Cardiac fibroblast (primary cell): ENCODE measurements around the gene FAM8A1.

Source experiments
- DNase-seq, 2 donors: peaks; one replicate each; pipeline versions ENCODE4 v3.0.0 to v3.0.0-alpha.2; 2010; ENCODE audit warnings: low read depth in 2 of 2
- H3K4me3 ChIP-seq, 2 donors: replicated peaks in 1 of 2; 1 replicate in 1 of 2; 2 replicates in 1 of 2; pipeline ENCODE4 v1.5.1; 2011; ENCODE audit warnings: low read depth in 2 of 2, low read length in 2 of 2, mild to moderate bottlenecking in 2 of 2, moderate library complexity in 1 of 2
- CTCF ChIP-seq: IDR thresholded peaks from one replicate; pipeline ENCODE4 v1.5.1; 2011; ENCODE audit warnings: low read depth, mild to moderate bottlenecking, low read length, inconsistent platforms

The FAM8A1 gene

GRCh38 chr6:17622144-17622543 is 22.0 kb downstream of the FAM8A1 start:
- TF ChIP-seq CTCF = no peak
- no peak for DNase-seq
- H3K4me3 ChIP-seq = no peak overlapping the region

- TF ChIP-seq CTCF = no peak
- no peak overlapping the region for H3K4me3 ChIP-seq
Observed at GRCh38 chr6:17624396-17624795, 24.3 kb downstream of the FAM8A1 start.

GRCh38 chr6:17628873-17629272 is 28.8 kb downstream of the FAM8A1 start:
- TF ChIP-seq CTCF = no peak
- no peak for DNase-seq
- H3K4me3 ChIP-seq = no peak overlapping the region

More at GRCh38 chr6:17624396-17624795, 24.3 kb downstream of the FAM8A1 start:
- no peak for DNase-seq

DNA sequence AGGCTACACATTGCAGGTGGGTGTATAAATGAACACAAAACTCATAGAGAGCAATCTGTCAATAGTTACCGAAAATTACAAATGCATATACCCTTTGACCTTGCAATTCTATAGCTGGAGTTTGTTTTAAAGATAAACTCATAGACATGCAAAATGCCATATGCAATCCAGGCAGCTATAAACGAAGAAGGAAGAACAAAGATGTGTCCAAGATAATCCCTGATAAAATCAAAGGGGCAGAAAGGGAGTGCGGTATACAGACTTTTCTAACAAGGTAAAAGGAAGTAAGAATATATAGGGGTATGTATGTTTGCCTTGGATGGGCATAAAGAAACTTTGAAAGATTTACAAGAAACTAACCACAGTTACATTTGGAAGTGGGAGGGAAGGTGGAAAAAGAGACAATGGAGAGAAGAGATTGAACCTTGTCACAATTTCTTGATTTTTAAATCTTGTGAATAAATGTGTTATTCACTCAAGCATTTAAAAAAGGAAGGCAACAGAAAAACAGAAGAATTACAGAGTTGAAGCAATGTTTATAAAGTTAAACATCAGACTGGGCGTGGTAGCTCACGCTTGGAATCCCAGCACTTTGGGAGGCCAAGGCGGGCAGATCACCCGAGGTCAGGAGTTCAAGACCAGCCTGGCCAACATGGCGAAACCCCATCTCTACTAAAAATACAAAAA is 29.9 kb downstream of the FAM8A1 start:
- no peak for TF ChIP-seq CTCF
- no peak for DNase-seq
- H3K4me3 ChIP-seq = no peak overlapping the region

DNA sequence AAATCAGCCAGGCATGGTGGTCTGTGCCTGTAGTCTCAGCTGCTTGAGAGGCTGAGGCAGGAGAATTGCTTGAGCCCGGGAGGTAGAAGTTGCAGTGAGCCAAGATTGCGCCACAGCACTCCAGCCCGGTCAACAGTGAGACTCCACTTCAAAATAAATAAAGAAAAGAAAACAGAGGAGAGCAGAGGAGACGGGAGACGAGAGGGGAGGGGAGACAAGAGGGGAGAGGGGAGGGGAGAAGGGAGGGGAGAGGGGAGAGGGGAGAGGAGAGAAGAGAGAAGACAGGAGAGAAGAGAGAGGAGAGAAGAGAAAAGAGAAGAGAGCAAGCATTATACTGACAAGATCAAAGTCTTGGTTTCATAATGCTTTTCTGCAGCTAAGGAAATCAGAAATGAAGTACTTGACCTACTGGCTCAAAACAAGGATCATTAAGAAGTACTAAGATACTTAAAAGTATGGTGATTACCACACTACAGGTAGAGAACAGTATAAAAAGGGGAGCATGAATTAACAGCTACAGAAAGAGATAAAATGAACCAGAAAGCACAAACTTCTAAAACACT is 30.5 kb downstream of the FAM8A1 start:
- DNase-seq = no peak
- no peak overlapping the region for H3K4me3 ChIP-seq
- no peak for TF ChIP-seq CTCF

GRCh38 chr6:17632934-17633333 is 32.8 kb downstream of the FAM8A1 start:
- no peak for DNase-seq
- H3K4me3 ChIP-seq = no peak overlapping the region
- no peak for TF ChIP-seq CTCF
